ENCODE data around the gene PRKACA.

The PRKACA gene

GRCh38 chr19:14073925-14074838, 43.4 kb downstream of the PRKACA start (continued):
- TF ChIP-seq, protein P1, sequence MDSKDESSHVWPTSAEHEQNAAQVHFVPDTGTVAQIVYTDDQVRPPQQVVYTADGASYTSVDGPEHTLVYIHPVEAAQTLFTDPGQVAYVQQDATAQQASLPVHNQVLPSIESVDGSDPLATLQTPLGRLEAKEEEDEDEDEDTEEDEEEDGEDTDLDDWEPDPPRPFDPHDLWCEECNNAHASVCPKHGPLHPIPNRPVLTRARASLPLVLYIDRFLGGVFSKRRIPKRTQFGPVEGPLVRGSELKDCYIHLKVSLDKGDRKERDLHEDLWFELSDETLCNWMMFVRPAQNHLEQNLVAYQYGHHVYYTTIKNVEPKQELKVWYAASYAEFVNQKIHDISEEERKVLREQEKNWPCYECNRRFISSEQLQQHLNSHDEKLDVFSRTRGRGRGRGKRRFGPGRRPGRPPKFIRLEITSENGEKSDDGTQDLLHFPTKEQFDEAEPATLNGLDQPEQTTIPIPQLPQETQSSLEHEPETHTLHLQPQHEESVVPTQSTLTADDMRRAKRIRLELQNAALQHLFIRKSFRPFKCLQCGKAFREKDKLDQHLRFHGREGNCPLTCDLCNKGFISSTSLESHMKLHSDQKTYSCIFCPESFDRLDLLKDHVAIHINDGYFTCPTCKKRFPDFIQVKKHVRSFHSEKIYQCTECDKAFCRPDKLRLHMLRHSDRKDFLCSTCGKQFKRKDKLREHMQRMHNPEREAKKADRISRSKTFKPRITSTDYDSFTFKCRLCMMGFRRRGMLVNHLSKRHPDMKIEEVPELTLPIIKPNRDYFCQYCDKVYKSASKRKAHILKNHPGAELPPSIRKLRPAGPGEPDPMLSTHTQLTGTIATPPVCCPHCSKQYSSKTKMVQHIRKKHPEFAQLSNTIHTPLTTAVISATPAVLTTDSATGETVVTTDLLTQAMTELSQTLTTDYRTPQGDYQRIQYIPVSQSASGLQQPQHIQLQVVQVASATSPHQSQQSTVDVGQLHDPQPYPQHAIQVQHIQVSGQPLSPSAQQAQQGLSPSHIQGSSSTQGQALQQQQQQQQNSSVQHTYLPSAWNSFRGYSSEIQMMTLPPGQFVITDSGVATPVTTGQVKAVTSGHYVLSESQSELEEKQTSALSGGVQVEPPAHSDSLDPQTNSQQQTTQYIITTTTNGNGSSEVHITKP (tag by site-specific recombination; IDR thresholded peaks at IDR 0.05) = peak; percentile 94
- TF ChIP-seq, protein P2, sequence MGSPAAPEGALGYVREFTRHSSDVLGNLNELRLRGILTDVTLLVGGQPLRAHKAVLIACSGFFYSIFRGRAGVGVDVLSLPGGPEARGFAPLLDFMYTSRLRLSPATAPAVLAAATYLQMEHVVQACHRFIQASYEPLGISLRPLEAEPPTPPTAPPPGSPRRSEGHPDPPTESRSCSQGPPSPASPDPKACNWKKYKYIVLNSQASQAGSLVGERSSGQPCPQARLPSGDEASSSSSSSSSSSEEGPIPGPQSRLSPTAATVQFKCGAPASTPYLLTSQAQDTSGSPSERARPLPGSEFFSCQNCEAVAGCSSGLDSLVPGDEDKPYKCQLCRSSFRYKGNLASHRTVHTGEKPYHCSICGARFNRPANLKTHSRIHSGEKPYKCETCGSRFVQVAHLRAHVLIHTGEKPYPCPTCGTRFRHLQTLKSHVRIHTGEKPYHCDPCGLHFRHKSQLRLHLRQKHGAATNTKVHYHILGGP (tag by site-specific recombination; IDR thresholded peaks at IDR 0.05) = no peak
- TF ChIP-seq, protein P3, sequence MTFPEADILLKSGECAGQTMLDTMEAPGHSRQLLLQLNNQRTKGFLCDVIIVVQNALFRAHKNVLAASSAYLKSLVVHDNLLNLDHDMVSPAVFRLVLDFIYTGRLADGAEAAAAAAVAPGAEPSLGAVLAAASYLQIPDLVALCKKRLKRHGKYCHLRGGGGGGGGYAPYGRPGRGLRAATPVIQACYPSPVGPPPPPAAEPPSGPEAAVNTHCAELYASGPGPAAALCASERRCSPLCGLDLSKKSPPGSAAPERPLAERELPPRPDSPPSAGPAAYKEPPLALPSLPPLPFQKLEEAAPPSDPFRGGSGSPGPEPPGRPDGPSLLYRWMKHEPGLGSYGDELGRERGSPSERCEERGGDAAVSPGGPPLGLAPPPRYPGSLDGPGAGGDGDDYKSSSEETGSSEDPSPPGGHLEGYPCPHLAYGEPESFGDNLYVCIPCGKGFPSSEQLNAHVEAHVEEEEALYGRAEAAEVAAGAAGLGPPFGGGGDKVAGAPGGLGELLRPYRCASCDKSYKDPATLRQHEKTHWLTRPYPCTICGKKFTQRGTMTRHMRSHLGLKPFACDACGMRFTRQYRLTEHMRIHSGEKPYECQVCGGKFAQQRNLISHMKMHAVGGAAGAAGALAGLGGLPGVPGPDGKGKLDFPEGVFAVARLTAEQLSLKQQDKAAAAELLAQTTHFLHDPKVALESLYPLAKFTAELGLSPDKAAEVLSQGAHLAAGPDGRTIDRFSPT (tag by site-specific recombination; IDR thresholded peaks at IDR 0.05) = no peak
- TF ChIP-seq ZNF843 (tag by site-specific recombination; IDR thresholded peaks at IDR 0.05) = 0 out of 2 replicates have a peak, but pooled peaks have one; percentile 17
- TF ChIP-seq ZNF341 (tag by site-specific recombination; IDR thresholded peaks at IDR 0.05; ENCODE audit: low read depth) = peak; percentile 58
- TF ChIP-seq ZNF677 (tag by site-specific recombination; IDR thresholded peaks at IDR 0.05) = no peak
- no peak for TF ChIP-seq MEIS1 (CRISPR knock-in tag; IDR thresholded peaks at IDR 0.05; ENCODE audit: borderline replicate concordance)
- TF ChIP-seq, protein P4, sequence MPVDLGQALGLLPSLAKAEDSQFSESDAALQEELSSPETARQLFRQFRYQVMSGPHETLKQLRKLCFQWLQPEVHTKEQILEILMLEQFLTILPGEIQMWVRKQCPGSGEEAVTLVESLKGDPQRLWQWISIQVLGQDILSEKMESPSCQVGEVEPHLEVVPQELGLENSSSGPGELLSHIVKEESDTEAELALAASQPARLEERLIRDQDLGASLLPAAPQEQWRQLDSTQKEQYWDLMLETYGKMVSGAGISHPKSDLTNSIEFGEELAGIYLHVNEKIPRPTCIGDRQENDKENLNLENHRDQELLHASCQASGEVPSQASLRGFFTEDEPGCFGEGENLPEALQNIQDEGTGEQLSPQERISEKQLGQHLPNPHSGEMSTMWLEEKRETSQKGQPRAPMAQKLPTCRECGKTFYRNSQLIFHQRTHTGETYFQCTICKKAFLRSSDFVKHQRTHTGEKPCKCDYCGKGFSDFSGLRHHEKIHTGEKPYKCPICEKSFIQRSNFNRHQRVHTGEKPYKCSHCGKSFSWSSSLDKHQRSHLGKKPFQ (tag by site-specific recombination; IDR thresholded peaks at IDR 0.05) = no peak
- peak; percentile 16; the same call in 1 of the 2 replicates for TF ChIP-seq KLF8 (tag by site-specific recombination; IDR thresholded peaks at IDR 0.05)
- TF ChIP-seq TCF7L2 (IDR thresholded peaks at IDR 0.05; ENCODE audit: borderline replicate concordance, low read depth, low read length) = no peak
- peak; percentile 99 for TF ChIP-seq KLF1 (tag by site-specific recombination; IDR thresholded peaks at IDR 0.05)
- TF ChIP-seq ZNF211 (tag by site-specific recombination; IDR thresholded peaks at IDR 0.05; ENCODE audit: low read depth) = no peak
- TF ChIP-seq ZNF600 (tag by site-specific recombination; IDR thresholded peaks at IDR 0.05) = peak; percentile 95
- TF ChIP-seq ZNF747 (tag by site-specific recombination; IDR thresholded peaks at IDR 0.05) = no peak

DNA sequence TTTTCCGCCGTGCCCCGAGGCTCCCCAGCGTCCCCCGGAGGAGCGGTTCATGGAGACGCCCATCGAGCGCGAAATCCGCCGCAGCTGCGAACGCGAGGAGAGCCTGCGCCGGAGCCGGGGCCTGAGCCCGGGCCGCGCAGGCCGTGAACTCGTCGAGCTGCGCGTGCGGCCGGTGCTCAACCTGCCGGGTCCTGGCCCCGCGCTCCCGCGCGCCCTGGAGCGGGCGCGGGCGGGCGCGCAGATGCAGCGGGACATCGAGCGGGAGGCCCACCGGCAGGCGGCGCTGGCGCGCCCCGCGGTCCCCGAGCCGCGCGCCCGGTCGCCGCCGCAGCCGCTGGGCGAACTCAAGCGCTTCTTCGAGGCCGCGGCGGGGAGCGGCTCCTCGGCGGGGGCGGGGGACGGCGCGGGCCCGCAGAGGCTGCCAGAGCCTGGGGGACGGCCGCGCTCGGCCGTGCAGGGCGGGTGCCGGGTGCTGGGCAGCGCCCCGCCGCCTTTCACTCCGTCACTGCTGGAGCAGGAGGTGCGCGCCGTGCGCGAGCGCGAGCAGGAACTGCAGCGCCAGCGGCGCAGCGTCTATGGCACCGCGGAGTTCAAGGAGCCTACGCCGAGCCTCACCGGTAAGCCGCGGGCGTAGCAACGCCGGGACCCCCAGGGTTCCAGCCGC, 44.2 kb downstream of the PRKACA start:
- Histone ChIP-seq H3K36me3 (ENCODE audit: control insufficient read depth in 2 of 2, insufficient read depth in 1 of 2, low read length in 2 of 2) (no peaks in the 10 kb centered on the region), H3K27ac (ENCODE audit: extremely low read depth, low read depth, low read length) (peak overlapping the region; percentile 44; the same call in 1 of the 2 replicates), H3K4me1 (ENCODE audit: control insufficient read depth, insufficient read depth, low read length) (no peaks in the 10 kb centered on the region), H3K9me3 (ENCODE audit: control insufficient read depth, insufficient read depth, low read depth, low read length) (no peaks in the 10 kb centered on the region), H3K4me3 (ENCODE audit: low read depth, low read length) (peak overlapping the region; percentile 57)
- POLR2A ChIA-PET = interaction anchor here (0.6 to 1.6 kb wide), 5 partner anchors 16 to 193 kb away, joined by 3 to 11 read pairs (median 4); partner anchors contain the start of genes ASF1B and CC2D1A
- CTCF ChIA-PET = interaction anchor here (0.6 to 6.2 kb wide), 16 partner anchors 8 to 283 kb away, joined by 3 to 80 read pairs (median 4); partner anchors contain the start of genes IL27RA and PALM3
- TF ChIP-seq ZNF660 (tag by site-specific recombination; IDR thresholded peaks at IDR 0.05) (0 out of 2 replicates have a peak, but pooled peaks have one; percentile 13), ZBTB8A (tag by site-specific recombination; IDR thresholded peaks at IDR 0.05) (peak; percentile 74; the same call in 1 of the 2 replicates), ZNF19 (tag by site-specific recombination; IDR thresholded peaks at IDR 0.05; ENCODE audit: low read depth) (no peak), PBX3 (CRISPR knock-in tag; IDR thresholded peaks at IDR 0.05) (0 out of 2 replicates have a peak, but pooled peaks have one; percentile 38), ZNF112 (tag by site-specific recombination; IDR thresholded peaks at IDR 0.05) (no peak), ZNF354C (tag by site-specific recombination; IDR thresholded peaks at IDR 0.05; ENCODE audit: borderline replicate concordance, low read depth) (no peak), ZBTB26 (tag by site-specific recombination; optimal IDR thresholded peaks at IDR 0.05) (peak; percentile 77), SP2 (tag by site-specific recombination; IDR thresholded peaks at IDR 0.05) (0 out of 2 replicates have a peak, but pooled peaks have one; percentile 18), ZSCAN16 (tag by site-specific recombination; IDR thresholded peaks at IDR 0.05) (no peak)

All from HEK293 (cell line).